SIG-M5 treated with dmso at 0.1 percent for 504 hours (cell line): ENCODE measurements around the gene CYP4F12.

Experiments used
- DNase-seq: peaks from one replicate; lab custom pipeline; 2025; ENCODE audit not compliant: unreplicated experiment; lab: John Stamatoyannopoulos, UW

CYP4F12 gene

GRCh38 chr19:15672580-15673175 lies at the start of gene CYP4F12:
CYP4F12 (plus strand) TSS chr19:15673087; CDS start chr19:15673530, 443 bp downstream.
- no peak for DNase-seq

GRCh38 chr19:15623711-15624318 lies 49.1 kb upstream of the CYP4F12 start:
- no peak for DNase-seq

GRCh38 chr19:15628236-15629002 lies 44.5 kb upstream of the CYP4F12 start:
- DNase-seq: no peak

GRCh38 chr19:15629003-15629880 lies 43.6 kb upstream of the CYP4F12 start:
- DNase-seq: peak; percentile 50

- DNase-seq: peak; percentile 12
Observed at GRCh38 chr19:15631817-15632216, 41.1 kb upstream of the CYP4F12 start.

GRCh38 chr19:15633082-15633835 lies 39.6 kb upstream of the CYP4F12 start:
- DNase-seq: peak; percentile 43

- DNase-seq: no peak
Observed at GRCh38 chr19:15634105-15634504, 38.8 kb upstream of the CYP4F12 start.

- DNase-seq: no peak
Observed at GRCh38 chr19:15635016-15635805, 37.7 kb upstream of the CYP4F12 start.

- DNase-seq: no peak
Observed at GRCh38 chr19:15636026-15636425, 36.9 kb upstream of the CYP4F12 start.

- no peak for DNase-seq
Observed at GRCh38 chr19:15639596-15639995, 33.3 kb upstream of the CYP4F12 start.

GRCh38 chr19:15640294-15640903 lies 32.5 kb upstream of the CYP4F12 start, which contains the start of gene CYP4F3:
CYP4F3 (plus strand) TSS chr19:15640897; CDS start chr19:15641416, 519 bp downstream.
- DNase-seq: peak; percentile 40

- no peak for DNase-seq
Observed at GRCh38 chr19:15640904-15641597, 31.8 kb upstream of the CYP4F12 start.

GRCh38 chr19:15641901-15642491 lies 30.9 kb upstream of the CYP4F12 start:
- peak; percentile 17 for DNase-seq

- no peak for DNase-seq
Observed at GRCh38 chr19:15642807-15643206, 30.1 kb upstream of the CYP4F12 start.

- no peak for DNase-seq
Observed at GRCh38 chr19:15643387-15643786, 29.5 kb upstream of the CYP4F12 start.

GRCh38 chr19:15644066-15644741 lies 28.7 kb upstream of the CYP4F12 start:
- DNase-seq: no peak

- DNase-seq: no peak
Observed at GRCh38 chr19:15644816-15645215, 28.1 kb upstream of the CYP4F12 start.

- DNase-seq: no peak
Observed at GRCh38 chr19:15649526-15649925, 23.4 kb upstream of the CYP4F12 start.
